22Rv1 (cell line): Measurements from ENCODE around the gene LRBA.

ENCODE experiments used
- ZFX ChIP-seq: fragments of 450-650 bp; IDR thresholded peaks from 2 replicates; pipeline ENCODE4 v1.6.1; 2017; ENCODE audit warnings: antibody characterized with exemption, borderline replicate concordance
- TF ChIP-seq, protein P1 (sequence below): fragments of 450-650 bp; IDR thresholded peaks from 2 replicates; pipeline ENCODE4 v1.5.1; 2017; ENCODE audit warnings: mild to moderate bottlenecking

DNA sequence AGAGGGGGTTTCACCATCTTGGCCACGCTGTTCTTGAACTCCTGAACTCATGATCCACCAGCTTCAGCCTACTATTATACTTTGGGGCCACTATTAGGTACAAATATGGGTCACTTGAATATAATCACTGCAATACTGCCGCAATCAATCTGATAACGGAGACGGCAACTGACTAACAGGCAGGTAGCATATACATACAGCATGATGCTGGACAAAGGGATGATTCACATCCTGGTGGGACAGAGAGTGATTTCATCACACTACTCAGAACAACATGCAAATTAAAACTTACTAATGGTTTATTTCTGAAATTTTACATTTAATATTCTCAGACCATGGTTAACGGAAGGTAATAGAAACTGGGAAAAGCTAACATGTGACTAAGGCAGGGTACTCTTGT lies 10.9 kb downstream of the LRBA start:
- TF ChIP-seq, protein P1, sequence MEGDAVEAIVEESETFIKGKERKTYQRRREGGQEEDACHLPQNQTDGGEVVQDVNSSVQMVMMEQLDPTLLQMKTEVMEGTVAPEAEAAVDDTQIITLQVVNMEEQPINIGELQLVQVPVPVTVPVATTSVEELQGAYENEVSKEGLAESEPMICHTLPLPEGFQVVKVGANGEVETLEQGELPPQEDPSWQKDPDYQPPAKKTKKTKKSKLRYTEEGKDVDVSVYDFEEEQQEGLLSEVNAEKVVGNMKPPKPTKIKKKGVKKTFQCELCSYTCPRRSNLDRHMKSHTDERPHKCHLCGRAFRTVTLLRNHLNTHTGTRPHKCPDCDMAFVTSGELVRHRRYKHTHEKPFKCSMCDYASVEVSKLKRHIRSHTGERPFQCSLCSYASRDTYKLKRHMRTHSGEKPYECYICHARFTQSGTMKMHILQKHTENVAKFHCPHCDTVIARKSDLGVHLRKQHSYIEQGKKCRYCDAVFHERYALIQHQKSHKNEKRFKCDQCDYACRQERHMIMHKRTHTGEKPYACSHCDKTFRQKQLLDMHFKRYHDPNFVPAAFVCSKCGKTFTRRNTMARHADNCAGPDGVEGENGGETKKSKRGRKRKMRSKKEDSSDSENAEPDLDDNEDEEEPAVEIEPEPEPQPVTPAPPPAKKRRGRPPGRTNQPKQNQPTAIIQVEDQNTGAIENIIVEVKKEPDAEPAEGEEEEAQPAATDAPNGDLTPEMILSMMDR, result no peak
- TF ChIP-seq ZFX, result no peak
